Osteoblast (primary cell): Measurements from ENCODE around the gene VPS18. TPM values are rescaled to one million over a fixed set of nuclear protein-coding genes. Genes with fewer than 3 reads are reported as not detected.

Experiments
- DNase-seq: peaks from one replicate; pipeline ENCODE4 v3.0.0; 2011; ENCODE audit warnings: low spot score, mixed read lengths; ENCODE audit not compliant: insufficient read length; ENCODE audit errors: missing footprints
- H2AFZ ChIP-seq: 2 replicates; pipeline ENCODE4 v1.6.0; 2011; ENCODE audit warnings: mild to moderate bottlenecking, low read length
- H3K27ac ChIP-seq: 2 replicates; pipeline ENCODE4 v1.5.1; 2011; ENCODE audit warnings: mild to moderate bottlenecking, low read depth, low read length, moderate library complexity
- H3K27me3 ChIP-seq: 2 replicates; pipeline ENCODE4 v1.6.0; 2012; ENCODE audit warnings: mild to moderate bottlenecking, control low read depth, inconsistent platforms, low read length, moderate library complexity; ENCODE audit not compliant: insufficient read depth
- H3K36me3 ChIP-seq: 2 replicates; pipeline ENCODE4 v1.5.1; 2011; ENCODE audit warnings: mild to moderate bottlenecking, low read length, control low read depth, moderate library complexity; ENCODE audit not compliant: insufficient read depth
- H3K4me1 ChIP-seq: 2 replicates; pipeline ENCODE4 v1.5.1; 2011; ENCODE audit warnings: mild to moderate bottlenecking, low read length, control low read depth, moderate library complexity; ENCODE audit not compliant: insufficient read depth
- H3K4me2 ChIP-seq: 2 replicates; pipeline ENCODE4 v1.6.0; 2011; ENCODE audit warnings: mild to moderate bottlenecking, low read length; ENCODE audit not compliant: insufficient read depth
- H3K4me3 ChIP-seq: fragments of 200-600 bp; sonication (generic); 3 replicates; pipeline ENCODE4 v1.5.1; 2012; ENCODE audit warnings: mild to moderate bottlenecking, low read length, inconsistent platforms; ENCODE audit not compliant: insufficient read depth
- H3K79me2 ChIP-seq: 2 replicates; pipeline ENCODE4 v1.6.0; 2012; ENCODE audit warnings: mild to moderate bottlenecking, low read length, control low read depth, inconsistent platforms; ENCODE audit not compliant: insufficient read depth
- H3K9me3 ChIP-seq: 2 replicates; pipeline ENCODE4 v1.5.1; 2011; ENCODE audit warnings: low read depth, low read length, control low read depth
- H4K20me1 ChIP-seq: 2 replicates; pipeline ENCODE4 v1.6.0; 2012; ENCODE audit warnings: mild to moderate bottlenecking, low read length, control low read depth; ENCODE audit not compliant: insufficient read depth
- CTCF ChIP-seq: IDR thresholded peaks from 2 replicates; pipeline ENCODE4 v1.5.1; 2011; ENCODE audit warnings: mild to moderate bottlenecking, low read depth, low read length, moderate library complexity; ENCODE audit errors: extremely low read depth
- total RNA-seq: library from RNA; depleted of rRNA; stranded (reverse); fragments of >200 nt; gene quantifications from 2 replicates; pipeline ENCODE4 v1.2.3, GENCODE V29; 2012

VPS18 gene
- total RNA-seq, 1 donor: 60.8 TPM

- Histone ChIP-seq H3K4me2 (peak overlapping the region; percentile 75), H4K20me1 (no peaks in the 10 kb centered on the region), H3K4me3 (peak overlapping the region; percentile 53), H3K36me3 (no peaks in the 10 kb centered on the region), H2AFZ (no peak overlapping the region), H3K79me2 (no peaks in the 10 kb centered on the region), H3K4me1 (peaks cover 16% of the 10 kb centered on the region), H3K9me3 (no peaks in the 10 kb centered on the region), H3K27me3 (peaks cover 82% of the 10 kb centered on the region), H3K27ac (no peak overlapping the region)
- TF ChIP-seq CTCF: no peak
- peak; percentile 91 for DNase-seq
Measured at GRCh38 chr15:40929660-40930429, 35.6 kb downstream of the VPS18 start.

GRCh38 chr15:40930430-40931299, 36.4 kb downstream of the VPS18 start:
- Histone ChIP-seq H3K36me3 (no peaks in the 10 kb centered on the region), H3K9me3 (no peaks in the 10 kb centered on the region), H2AFZ (no peak overlapping the region), H3K27ac (no peak overlapping the region), H3K4me1 (peaks cover 16% of the 10 kb centered on the region), H3K27me3 (peaks cover 76% of the 10 kb centered on the region), H3K4me3 (peak overlapping the region; percentile 33), H3K79me2 (no peaks in the 10 kb centered on the region), H3K4me2 (peak overlapping the region; percentile 75), H4K20me1 (no peaks in the 10 kb centered on the region)
- peak; percentile 92 for DNase-seq
- TF ChIP-seq CTCF: peak; percentile 25

DNA sequence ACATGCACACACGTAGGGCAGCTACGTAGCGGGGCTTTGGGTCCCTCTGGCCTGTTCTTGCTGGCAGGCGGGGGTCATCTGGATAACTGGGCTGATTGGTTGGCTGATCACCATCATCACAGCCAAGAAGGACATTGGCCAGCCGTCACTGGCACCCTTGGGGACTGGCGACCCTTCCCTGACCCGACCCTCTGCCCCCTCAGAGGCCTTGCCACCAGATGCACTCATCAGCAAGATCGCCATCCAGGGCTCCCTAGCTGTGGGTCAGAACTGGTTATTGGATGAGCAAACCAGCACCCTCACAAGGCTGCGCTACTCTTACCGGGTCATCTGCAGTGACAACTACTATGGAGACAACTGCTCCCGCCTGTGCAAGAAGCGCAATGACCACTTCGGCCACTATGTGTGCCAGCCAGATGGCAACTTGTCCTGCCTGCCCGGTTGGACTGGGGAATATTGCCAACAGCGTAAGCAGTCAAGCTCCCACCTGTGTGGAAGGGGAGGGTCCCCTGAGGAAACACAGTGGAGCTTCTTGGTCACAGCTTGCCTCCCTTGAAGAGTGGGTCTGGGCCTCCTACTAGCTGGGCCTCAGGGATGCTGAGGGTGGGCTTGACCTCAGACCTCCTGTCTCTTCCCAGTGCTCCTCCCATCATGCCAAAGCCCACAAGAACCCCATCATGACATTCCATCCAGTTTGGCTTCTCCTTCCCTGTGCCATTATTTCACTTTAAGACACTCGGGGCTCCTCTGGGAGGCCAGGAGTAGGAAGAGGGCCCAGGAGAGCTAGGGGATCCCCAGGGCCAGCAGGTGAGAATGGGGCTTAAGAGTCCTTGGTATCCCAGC, 37.3 kb downstream of the VPS18 start:
- Histone ChIP-seq H3K27ac (no peak overlapping the region), H3K4me3 (no peak overlapping the region), H3K4me2 (no peak overlapping the region), H3K79me2 (no peaks in the 10 kb centered on the region), H3K9me3 (no peaks in the 10 kb centered on the region), H3K4me1 (peaks cover 16% of the 10 kb centered on the region), H3K27me3 (peaks cover 67% of the 10 kb centered on the region), H4K20me1 (no peaks in the 10 kb centered on the region), H2AFZ (no peak overlapping the region), H3K36me3 (no peaks in the 10 kb centered on the region)
- DNase-seq: peak; percentile 83
- no peak for TF ChIP-seq CTCF
